COLO668 (cell line): ENCODE data around the gene BAIAP2L2.

Experiments
- DNase-seq: peaks from one replicate; lab custom pipeline; 2025; ENCODE audit not compliant: unreplicated experiment; lab: John Stamatoyannopoulos, UW

The BAIAP2L2 gene

DNA sequence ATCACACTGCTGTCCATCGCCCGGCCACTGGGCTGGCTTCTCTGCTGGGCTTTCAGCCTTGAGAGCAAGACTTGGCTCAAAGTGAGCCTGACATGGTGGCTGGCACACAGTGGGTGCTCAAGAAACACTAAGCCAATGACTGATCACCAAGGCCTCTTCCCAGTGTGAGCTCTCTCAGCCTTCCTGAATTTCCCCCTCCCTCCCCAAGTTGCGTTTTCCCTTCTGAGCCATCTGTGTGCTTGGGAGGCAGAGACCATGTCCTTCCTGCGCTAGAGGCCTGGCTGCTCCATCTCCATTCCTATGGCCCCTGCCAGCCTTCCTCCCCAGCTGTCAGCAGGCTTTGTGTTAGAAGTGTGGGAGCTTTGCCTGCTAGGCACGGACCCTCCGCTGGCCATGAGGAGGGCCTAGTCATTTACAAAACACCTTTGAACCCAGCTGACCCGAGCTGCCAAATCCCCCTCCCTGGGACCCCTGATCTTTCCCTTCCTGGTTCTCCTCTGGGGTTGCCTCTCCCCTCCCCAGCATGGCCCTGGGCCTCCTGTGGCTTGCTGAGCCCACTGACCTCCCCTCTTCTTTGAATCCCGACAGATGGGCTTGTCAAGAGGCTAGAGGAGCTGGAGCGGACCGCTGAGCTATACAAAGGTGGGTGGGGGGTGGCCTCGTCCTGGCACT lies 40.1 kb downstream of the BAIAP2L2 start:
- DNase-seq: no peak

DNA sequence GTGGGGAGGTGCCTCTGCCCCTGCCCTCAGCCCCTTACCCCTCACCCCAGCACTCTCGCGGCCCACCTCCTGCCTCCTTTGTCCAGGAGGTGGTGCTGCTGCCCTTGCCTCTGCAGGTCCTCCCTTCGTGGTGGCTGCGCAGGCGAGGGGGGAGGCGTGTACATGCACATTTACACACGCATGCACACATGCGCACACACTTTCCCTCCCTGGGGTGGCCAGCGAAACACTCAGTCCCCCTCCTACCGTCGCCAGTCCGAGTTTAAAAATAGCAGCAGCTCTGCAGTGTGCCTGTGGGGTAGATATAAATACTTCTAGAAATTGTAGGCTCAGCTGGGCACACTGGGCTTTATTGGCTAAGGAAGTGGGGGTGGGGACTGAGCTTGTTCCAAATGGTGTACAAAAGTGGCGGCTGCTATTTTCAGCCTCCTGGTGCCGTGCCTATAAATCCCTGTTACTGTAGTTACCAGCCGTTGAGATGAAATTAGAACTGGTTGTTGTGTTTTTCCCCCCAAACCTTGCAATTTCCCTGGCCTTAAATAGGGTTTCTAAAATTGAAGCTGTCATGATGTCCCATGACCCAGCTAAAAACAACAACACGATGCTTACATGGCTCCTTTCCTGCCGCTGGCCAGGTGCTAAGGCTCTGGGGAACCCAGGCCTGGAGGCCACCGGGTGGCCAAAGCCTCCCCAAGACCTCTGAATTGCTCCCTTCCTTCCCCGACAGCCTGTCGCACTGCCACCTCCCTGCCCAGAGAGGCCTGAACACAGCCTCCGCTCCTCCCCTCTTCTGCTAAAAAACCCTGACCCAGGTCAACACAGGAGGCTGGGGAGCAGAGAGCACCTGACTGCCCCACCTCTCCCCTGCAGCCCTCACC lies 40.9 kb downstream of the BAIAP2L2 start:
- no peak for DNase-seq

DNA sequence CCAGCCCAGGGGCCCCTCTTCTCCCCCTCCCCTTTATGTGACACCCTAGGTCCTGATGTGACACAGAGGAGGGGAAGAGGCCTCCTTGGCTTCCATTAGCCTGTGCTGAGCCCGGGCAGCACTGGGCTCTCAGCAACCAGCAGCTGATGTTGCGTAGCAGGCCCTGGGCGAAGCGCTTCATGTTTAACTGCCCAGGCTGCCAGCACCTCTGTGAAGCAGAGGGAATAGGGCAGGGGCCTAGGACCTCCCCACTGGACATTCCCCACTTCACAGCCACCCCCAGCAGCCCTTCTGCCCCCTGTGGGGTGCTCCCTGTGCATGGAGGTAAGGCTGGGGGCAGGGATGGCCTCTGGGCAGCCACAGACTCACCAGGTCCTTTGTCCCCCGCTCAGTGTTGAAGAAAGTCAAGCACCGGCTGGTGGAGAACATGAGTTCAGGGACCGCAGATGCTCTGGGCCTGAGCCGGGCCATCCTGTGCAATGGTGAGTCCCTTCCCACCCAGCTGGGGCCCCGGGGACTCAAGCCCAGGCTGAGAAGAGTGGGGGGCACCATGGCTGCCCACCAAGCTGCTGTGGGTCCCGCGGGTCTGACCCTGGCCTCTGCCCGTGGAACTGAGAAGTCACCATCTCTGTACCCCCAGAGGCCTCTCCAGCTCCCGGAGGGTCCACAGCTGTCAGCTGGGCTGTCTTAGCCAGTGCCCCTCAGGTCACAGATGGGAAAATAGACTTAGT lies 41.7 kb downstream of the BAIAP2L2 start:
- DNase-seq: no peak

DNA sequence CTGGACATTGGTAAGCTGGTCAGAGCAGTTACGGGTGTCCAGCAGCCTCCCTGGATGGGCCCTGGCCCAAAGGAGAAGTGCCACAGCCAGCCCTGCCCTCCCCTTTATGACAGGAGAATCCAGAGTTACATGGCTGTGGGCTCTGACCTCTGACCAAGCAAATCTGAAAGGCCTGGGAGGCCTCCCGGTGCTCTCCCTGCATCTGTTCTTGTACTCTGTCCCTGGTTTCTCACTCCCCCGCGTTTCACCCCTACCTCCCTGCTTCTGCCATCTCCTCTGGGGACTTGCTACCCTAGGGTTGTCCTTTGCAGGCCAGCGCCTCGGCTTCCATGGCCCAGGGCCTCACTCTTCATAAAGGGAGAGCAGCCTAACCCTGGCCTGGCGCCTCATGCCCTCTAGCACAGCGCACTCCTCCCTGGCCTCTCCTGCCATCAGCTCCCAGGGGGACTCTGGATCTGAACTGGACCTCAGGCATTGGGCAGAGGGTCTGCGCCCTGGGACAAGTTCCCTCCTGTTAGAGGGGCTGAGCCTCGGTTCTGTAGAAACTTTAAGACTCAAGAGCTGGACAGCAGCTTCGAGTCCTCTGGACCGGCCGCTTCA lies 42.6 kb downstream of the BAIAP2L2 start:
- no peak for DNase-seq

DNA sequence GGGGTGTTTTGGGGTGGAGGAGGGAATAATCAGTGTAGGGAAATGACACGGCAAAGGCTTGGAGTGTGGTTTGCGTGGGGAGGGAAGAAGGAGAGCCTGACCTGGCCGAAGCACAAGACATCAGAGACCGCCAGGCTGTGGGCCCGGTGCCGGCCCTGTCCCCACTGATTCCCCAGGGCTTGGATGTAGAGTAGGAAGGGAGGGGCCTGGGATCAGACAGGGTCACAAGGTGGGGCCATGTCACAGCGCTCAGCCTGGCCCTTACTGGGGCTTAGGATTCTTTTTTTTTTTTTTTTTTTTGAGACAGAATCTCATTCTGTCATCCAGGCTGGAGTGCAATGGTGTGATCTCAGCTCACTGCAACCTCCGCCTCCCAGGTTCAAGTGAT lies 43.5 kb downstream of the BAIAP2L2 start:
- DNase-seq: no peak

DNA sequence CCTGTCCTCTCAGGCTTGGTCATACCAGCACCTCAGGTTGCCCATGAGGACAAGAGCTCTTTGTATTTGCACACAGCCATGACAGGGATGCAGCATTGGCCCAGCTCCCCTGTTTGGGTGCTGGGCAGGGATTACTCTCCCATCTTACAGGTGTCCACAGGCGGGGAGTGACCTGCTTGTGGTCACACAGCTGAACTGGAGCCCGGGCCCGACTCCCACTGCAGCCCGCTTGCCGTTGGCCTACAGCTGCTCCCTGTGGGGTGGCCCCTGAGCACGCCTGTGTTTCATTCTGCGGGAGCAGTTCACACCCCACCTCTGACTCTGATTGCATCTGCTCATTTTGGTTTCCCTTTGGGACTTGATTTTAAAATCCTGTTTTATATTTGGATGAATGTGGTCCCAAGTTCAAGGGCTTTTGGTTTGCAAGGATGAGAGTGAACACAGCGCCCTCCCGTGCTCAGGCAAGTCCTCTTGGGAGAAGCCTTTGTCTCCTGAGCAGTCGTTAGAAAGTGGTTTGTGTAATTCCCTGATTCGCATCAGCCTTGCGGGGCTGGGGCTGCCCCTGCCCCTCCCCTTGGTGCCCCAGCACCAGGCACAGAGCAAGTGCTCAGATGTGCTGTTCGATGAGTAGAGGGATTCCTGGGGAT lies 44.0 kb downstream of the BAIAP2L2 start:
- DNase-seq: no peak

DNA sequence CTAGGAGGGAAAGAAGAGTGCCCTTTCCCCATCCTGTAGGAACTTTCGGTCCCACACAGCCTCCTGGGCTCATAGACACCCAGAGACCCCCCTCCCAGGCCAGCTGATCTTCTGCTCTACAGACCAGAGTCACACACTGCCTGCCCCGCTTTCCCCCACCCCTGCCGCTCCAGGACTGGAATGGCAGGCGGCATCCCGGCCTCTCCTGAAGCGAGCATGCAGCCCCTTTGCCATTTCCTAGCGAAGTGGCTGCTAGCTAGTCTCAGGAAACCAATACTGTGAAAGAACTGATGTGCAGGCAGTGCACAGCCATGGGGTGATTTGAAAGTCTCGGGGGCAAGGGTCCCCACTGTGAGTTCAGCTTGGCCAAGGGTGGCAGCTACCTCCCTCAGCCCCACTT lies 44.9 kb downstream of the BAIAP2L2 start:
- DNase-seq: no peak

DNA sequence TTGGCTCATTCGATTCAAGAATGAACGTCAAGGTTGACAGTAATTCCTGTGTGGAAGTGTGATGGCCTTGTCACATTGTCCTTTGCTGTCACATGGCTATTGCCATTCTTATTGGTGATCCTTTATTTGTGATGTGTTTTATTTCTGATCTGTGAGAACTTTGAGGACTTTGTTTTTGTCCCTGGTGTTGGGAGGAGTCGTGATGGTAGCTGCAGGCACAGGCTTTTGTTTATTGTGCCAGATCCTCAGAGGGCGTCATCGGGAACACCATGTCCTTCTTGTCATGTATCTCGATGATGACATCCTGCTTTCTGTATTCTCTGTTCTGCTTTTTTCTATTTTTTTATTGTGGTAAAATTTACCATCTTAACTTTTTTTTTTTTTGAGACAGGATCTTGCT lies 47.7 kb downstream of the BAIAP2L2 start:
- DNase-seq: no peak

DNA sequence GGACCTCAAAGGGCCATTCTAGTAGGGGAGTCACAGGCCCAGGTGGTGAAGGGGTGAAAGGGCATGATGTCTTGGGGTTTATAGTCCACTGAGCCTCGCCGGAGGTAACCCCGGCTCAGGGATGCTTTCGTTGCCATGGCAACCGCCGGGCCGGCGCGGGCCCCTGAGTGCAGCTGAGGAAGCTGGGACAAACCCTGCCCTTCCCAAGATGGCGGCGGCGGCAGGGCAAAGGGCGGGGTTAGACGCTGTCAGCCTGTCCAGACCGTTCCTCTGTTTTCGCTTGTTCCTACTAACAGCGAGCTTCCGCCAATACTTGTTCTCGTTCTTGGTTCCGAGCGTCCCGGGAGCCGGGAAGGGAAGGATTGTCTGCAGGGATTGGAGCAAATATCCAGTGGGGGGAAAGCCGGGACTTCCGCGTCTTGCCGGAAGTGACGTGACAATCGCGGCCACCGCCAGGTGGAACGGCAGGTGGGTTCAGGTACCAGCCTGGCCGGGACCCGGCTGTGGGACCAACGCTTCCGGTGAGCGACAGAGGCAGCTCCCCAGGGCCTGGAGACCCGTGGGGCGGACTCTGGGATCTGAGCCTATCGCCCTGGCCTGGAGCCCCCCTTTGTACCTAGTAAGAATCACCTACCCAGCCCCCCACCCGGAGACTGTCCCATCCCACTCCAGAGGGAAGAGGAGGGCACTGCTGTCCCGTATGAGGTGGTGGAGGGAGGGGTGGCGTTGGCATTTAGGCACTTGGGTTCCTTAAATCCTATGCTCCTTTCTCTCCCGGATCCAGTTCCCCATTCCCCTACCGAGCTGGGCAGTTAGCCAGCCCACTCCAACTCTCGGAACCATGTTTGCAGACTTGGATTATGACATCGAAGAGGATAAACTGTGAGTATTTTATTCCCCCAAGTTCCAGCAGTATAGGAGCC lies 53.3 kb downstream of the BAIAP2L2 start, which contains the start of gene PICK1:
TSS of gene PICK1 (plus strand) at position 436 of the 923 bp plus-strand sequence. CDS start at position 842, 406 bp downstream.
- DNase-seq: peak; percentile 95

DNA sequence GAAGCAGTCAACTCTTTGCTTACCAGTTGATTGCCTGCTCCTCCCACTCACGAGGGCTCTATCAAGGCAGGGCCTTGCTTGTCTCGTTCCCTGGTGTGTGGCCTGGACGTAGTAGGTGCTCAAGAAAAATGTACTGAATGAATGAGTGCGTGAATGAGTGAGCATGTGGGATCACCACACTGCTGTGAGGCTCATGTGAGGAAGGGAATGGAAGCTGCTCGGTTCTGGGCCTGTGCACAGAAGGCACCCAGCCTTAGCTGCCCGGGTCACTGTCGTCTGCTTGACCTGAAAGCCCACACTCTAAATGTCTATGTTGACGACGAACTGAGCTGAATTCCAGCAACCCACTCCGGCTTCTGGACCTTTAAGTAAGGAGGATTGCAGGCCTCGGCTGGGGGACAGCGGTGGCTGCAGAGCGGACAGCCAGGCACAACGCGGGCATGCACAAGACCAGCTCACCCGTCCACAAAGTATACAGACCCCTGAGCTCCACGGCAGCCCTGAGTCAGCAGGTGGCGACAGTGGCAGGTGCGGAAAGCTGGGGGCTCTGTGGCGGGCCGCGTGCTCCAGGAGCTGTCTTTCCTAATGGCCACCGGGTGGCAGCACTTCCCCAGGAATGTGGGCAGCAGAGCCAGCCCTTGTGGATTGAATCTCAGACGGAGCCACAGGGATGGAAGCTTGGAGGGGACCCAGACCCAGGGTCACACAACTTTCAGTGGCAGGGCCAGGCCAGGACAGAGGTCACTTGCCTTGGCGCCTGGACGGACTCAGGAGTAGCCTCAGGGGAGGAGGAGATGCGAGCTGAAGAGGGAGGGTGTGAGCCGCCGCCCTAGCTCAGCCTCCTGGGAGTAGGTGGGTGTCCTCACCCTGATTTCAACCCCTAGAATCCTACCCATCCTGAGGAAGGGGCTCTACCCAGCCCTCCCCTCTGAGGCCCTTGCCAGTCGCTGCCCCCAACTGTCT lies 58.3 kb downstream of the BAIAP2L2 start:
- DNase-seq: peak; percentile 90

DNA sequence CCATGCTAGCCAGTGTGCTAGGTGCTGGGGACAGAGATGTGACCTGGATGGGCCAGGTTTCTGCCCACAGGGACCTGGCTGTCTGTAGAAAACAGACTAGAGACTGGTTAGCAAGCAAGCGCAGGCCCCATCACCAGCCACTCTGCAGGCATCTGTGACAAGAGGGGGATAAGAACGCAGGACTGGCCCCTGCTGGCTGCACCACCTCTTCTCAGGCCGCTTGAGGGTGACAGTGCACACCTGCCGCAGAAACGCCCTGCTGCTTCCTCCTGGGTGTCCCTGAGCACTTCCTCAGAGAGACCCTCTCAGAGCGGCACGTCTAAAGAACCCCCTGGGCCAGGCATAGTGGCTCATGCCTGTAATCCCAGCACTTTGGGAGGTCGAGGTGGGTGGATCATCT lies 59.2 kb downstream of the BAIAP2L2 start:
- DNase-seq: peak; percentile 36

DNA sequence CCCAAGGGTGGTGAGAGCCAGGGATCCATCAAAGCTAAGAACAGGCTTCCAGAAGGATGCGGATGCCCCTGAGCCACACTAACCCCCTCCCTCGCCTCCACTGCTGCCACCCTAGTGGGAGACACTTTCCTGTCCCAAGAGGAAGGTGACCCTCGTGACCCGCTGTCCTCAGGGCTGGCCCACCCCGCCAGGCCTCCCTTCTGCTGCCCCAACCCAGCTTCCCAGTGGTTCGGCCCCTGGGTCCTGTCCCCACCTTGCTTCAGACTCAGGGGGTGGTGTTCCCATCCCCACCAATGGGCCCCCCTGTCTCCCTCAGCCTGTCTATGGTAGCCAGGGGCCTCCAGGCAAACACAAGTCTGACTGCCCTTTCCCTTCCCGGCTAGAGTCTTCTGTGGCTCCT lies 59.8 kb downstream of the BAIAP2L2 start:
- no peak for DNase-seq

DNA sequence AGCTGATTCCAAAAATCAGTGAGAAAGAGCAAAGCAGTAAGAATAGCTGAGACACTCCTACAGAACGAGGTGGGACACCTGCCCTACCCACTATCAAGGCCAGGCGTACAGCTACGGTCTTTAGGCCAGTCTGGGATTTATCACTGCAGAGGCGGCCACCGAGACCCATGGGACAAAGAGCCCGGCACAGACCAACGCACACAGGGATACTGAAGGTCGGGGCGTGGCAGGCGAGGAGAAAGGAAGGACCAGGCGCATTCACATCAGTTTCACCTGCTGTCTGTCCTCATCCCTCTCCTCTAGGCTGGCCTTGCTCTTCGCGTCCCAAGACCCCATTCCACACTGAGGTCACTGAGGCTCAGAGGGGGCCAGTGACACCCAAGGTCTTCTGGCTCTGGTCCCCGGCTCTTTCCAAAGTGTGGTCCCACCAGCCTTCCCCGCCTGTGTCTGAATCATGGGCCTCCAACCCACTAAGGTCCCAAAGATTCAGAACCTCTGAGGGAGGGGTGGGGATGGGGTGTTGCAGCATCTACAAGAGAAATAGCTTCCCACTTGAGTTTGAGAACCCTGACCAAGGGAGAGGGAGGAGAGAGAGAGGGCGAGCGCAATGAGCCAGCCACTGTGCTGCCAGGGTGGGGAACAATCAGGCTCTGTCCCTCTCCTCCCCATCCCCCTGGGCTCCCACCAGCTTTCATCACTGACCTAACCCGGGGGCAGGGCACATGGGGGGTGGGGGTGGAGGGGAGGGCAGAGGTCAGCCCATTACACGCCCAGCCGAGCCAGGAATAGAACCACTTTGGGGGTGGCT lies 60.5 kb downstream of the BAIAP2L2 start:
- DNase-seq: no peak

DNA sequence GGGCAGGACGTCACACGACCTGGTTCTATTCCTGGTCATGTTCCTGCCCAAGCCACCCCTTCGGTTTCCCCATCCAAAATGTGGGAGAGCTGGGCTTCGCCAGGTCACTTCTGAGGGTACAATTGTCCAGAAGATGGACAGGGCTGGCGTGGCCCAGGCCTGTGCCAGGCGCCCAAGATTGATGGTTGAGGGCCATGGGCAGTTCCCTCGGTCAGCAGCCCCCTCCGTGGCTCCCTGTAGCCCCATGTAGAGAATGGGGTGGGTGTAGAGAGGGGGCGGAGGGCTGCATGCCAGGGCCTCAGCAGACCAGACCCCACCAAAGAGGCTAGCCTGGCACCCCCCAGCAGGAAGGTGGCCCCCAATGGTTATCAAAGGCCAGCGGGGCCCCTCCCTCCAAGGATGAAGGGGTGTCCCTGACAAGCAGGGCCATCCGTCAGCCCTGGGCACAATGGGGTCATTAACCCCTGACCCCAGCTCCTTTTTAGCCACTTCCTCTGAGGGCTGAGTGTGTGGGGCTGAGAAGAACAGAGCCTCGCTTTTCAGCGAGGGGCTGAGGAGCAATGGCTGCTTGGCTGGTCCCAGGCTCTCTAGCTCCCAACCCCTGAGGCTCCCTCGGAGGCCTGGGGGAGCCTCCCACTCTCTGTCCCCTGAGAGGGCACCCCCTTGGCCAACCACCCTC lies 64.3 kb downstream of the BAIAP2L2 start:
- no peak for DNase-seq

DNA sequence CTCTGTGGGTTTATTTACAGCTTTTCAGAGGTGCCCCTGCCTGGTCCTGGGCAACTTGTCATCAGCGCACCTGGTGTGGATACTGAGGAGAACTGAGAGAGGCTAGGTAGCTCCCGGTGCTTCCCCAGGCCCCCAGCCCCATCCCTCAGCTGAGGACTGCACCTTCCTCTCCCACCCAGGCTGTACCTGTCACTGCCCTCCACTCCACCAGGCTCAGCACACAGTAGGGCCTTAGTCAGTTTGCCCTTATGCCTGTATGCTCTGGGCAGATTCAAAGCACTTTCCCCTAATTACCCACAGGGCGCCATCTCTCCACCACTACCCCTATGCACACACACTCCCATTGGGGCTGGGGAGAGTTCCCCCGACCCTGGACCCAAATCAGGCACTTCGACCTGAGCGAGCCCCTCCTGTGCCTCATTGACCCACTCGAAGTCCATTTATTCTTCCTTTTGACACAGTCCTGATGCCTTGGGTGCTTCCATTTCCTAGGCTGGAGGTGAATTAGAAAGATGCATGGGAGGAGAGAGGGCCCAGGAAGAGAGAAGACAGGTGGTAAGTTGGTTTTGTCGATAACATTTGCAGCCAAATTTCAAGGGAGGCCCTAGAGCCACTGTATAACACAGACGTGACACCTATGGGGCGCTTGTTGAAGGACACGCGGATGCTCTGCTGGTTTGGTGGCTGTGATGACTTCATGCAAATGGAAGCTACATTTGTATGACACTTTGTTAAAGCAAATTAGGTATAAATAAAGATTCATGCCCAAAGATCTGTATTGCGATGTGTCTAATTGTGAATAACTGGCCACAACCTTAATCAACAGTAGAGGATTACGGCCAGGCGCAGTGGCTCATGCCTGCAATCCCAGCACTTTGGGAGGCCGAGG lies 67.1 kb downstream of the BAIAP2L2 start:
- no peak for DNase-seq

DNA sequence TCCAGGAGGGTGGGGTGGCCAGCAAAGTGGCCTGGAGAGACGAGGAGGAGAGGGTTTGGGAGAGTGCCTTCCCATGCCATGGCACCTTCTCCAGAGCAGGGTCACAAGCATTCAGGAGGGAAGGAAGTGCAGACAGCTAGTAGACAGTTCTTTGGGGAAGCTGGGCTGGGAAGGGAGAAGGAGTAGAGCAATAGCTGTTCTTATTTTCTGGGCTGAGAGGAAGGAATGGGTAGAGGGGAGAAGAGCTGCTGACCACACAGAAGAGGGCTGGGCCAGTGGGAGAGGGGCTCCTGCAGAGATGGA lies 68.0 kb downstream of the BAIAP2L2 start:
- DNase-seq: no peak
